HG03095 (cell line): ENCODE measurements around the gene DMD.
"Not testable (repeated sequence)": the region's sequence is repeated elsewhere in the genome, so short reads cannot be mapped to it uniquely, and the experiment has no call there.

ENCODE experiments used
- ATAC-seq: cut with Tn5 transposase; IDR thresholded peaks from one replicate; pipeline ENCODE4 v1.9.1; 2021; ENCODE audit warnings: moderate library complexity; ENCODE audit not compliant: unreplicated experiment

DMD gene

GRCh38 chrX:31377821-31378220, 1833.5 kb downstream of the DMD start:
- ATAC-seq: not testable (repeated sequence)

- no peak for ATAC-seq
Measured at GRCh38 chrX:31376408-31377022, 1834.8 kb downstream of the DMD start.

- no peak for ATAC-seq
Measured at GRCh38 chrX:31374786-31375185, 1836.6 kb downstream of the DMD start.

GRCh38 chrX:31371956-31372355, 1839.4 kb downstream of the DMD start:
- ATAC-seq: no peak

- no peak for ATAC-seq
Measured at GRCh38 chrX:31367816-31368215, 1843.5 kb downstream of the DMD start.

- ATAC-seq: no peak
Measured at GRCh38 chrX:31366041-31366440, 1845.3 kb downstream of the DMD start.

GRCh38 chrX:31356275-31357212, 1854.8 kb downstream of the DMD start:
- no peak for ATAC-seq

- ATAC-seq: no peak
Measured at GRCh38 chrX:31355206-31355955, 1856.0 kb downstream of the DMD start.

- no peak for ATAC-seq
Measured at GRCh38 chrX:31353095-31353494, 1858.3 kb downstream of the DMD start.

- ATAC-seq: no peak
Measured at GRCh38 chrX:31350808-31351074, 1860.6 kb downstream of the DMD start.

GRCh38 chrX:31349515-31349914, 1861.8 kb downstream of the DMD start:
- no peak for ATAC-seq

GRCh38 chrX:31340587-31340986, 1870.8 kb downstream of the DMD start:
- no peak for ATAC-seq

- ATAC-seq: no peak
Measured at GRCh38 chrX:31338991-31339350, 1872.4 kb downstream of the DMD start.

- no peak for ATAC-seq
Measured at GRCh38 chrX:31337332-31337731, 1874.0 kb downstream of the DMD start.

GRCh38 chrX:31336419-31336818, 1874.9 kb downstream of the DMD start:
- no peak for ATAC-seq

GRCh38 chrX:31334997-31335396, 1876.4 kb downstream of the DMD start:
- ATAC-seq: no peak

- no peak for ATAC-seq
Measured at GRCh38 chrX:31333165-31333831, 1878.1 kb downstream of the DMD start.

GRCh38 chrX:31331928-31332327, 1879.4 kb downstream of the DMD start:
- ATAC-seq: no peak

- ATAC-seq: no peak
Measured at GRCh38 chrX:31331015-31331414, 1880.3 kb downstream of the DMD start.

GRCh38 chrX:31329298-31329697, 1882.1 kb downstream of the DMD start:
- no peak for ATAC-seq

GRCh38 chrX:31323658-31324057, 1887.7 kb downstream of the DMD start:
- peak; percentile 86 for ATAC-seq
